ENCODE data around the gene ACAN. TPM values are rescaled to one million over a fixed set of nuclear protein-coding genes. Genes with fewer than 3 reads are reported as not detected.

The ACAN gene
- total and polyA plus RNA-seq, 8 donors: 0.52 to 1.4 (median 0.91) TPM

- Histone ChIP-seq H3K27me3 (peaks cover 0 to 41% of the 10 kb centered on the region in 2 donors), H3K36me3 (no peaks in the 10 kb centered on the region), H3K4me3 (no peak overlapping the region), H3K4me1 (no peaks in the 10 kb centered on the region), H3K27ac (no peak overlapping the region), H3K9me3 (no peaks in the 10 kb centered on the region)
- intact Hi-C loops (cut with DNase I): no loop called here
- DNase-seq: peak in 1 of 4 donors; percentile 69
- ATAC-seq: no peak
- no peak for TF ChIP-seq CTCF (IDR thresholded peaks at IDR 0.05)
These were observed 68.1 kb downstream of the ACAN start for GRCh38 chr15:88871313-88871712.

- ATAC-seq (no peak), DNase-seq (no peak)
- TF ChIP-seq CTCF (IDR thresholded peaks at IDR 0.05): no peak
- intact Hi-C loops (cut with DNase I): no loop called here
- no peak overlapping the region for H3K27ac ChIP-seq
- H3K36me3 ChIP-seq: no peaks in the 10 kb centered on the region
- no peak overlapping the region for H3K4me3 ChIP-seq
- H3K4me1 ChIP-seq: no peaks in the 10 kb centered on the region
- H3K27me3 ChIP-seq: peaks cover 0 to 41% of the 10 kb centered on the region in 2 donors
- no peaks in the 10 kb centered on the region for H3K9me3 ChIP-seq
These were observed 68.9 kb downstream of the ACAN start for GRCh38 chr15:88872106-88872505.

- no peak overlapping the region for H3K27ac ChIP-seq
- DNase-seq: no peak
- peaks cover 0 to 41% of the 10 kb centered on the region in 2 donors for H3K27me3 ChIP-seq
- no peaks in the 10 kb centered on the region for H3K4me1 ChIP-seq
- TF ChIP-seq CTCF (IDR thresholded peaks at IDR 0.05): no peak
- H3K9me3 ChIP-seq: no peaks in the 10 kb centered on the region
- no peak overlapping the region for H3K4me3 ChIP-seq
- intact Hi-C loops (cut with DNase I): no loop called here
- peaks cover 0 to 4% of the 10 kb centered on the region in 2 donors for H3K36me3 ChIP-seq
- ATAC-seq: no peak
These were observed 69.5 kb downstream of the ACAN start for GRCh38 chr15:88872706-88873105.

DNA sequence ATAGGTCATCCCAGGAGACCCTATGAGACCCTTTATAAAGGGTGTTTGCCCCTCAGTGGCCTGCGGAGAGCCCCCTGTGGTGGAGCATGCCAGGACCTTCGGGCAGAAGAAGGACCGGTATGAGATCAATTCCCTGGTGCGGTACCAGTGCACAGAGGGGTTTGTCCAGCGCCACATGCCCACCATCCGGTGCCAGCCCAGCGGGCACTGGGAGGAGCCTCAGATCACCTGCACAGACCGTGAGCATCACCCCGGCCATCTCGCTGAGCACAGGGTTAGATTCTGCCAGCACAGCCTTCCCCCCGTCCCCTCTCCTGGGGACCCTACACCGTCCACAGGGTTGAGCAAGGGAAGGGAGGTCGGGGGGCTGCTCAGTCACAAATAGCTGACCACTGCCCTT is 70.5 kb downstream of the ACAN start:
- TF ChIP-seq CTCF (IDR thresholded peaks at IDR 0.05): no peak
- Histone ChIP-seq H3K4me1 (no peaks in the 10 kb centered on the region), H3K4me3 (no peak overlapping the region), H3K9me3 (no peaks in the 10 kb centered on the region), H3K36me3 (peaks cover 0 to 7% of the 10 kb centered on the region in 2 donors), H3K27me3 (peaks cover 0 to 41% of the 10 kb centered on the region in 2 donors), H3K27ac (no peak overlapping the region)
- intact Hi-C loops (cut with DNase I): no loop called here
- no peak for DNase-seq
- no peak for ATAC-seq

- Histone ChIP-seq H3K4me1 (no peaks in the 10 kb centered on the region), H3K27me3 (peaks cover 0 to 39% of the 10 kb centered on the region in 2 donors), H3K27ac (no peak overlapping the region), H3K36me3 (peaks cover 0 to 7% of the 10 kb centered on the region in 2 donors), H3K9me3 (no peaks in the 10 kb centered on the region), H3K4me3 (no peak overlapping the region)
- TF ChIP-seq CTCF (IDR thresholded peaks at IDR 0.05): no peak
- intact Hi-C loops (cut with DNase I): no loop called here
- no peak for ATAC-seq
- no peak for DNase-seq
These were observed 71.0 kb downstream of the ACAN start for GRCh38 chr15:88874275-88874674.

Data from left lung (tissue), 10 donors.